Smooth muscle cell (in vitro differentiated cells): ENCODE measurements around the gene MON2. TPM values are rescaled to one million over a fixed set of nuclear protein-coding genes. Genes with fewer than 3 reads are reported as not detected.

Source experiments
- DNase-seq: peaks from one replicate; lab custom pipeline; 2025; ENCODE audit not compliant: unreplicated experiment; lab: John Stamatoyannopoulos, UW
- H2AFZ ChIP-seq: fragments of 200-600 bp; sonication (generic); 2 replicates; pipeline ENCODE4 v1.6.0; 2016; ENCODE audit warnings: antibody characterized with exemption, low read depth, mild to moderate bottlenecking
- H3F3A ChIP-seq: fragments of 200-600 bp; sonication (generic); 2 replicates; pipeline ENCODE4 v1.6.0; 2017; ENCODE audit warnings: antibody characterized with exemption, low read depth
- H3K27ac ChIP-seq: fragments of 200-600 bp; sonication (generic); 2 replicates; pipeline ENCODE4 v1.5.1; 2016; ENCODE audit warnings: low read depth, mild to moderate bottlenecking
- H3K27me3 ChIP-seq: fragments of 200-600 bp; sonication (generic); 2 replicates; pipeline ENCODE4 v1.6.1; 2016; ENCODE audit warnings: low read depth, mild to moderate bottlenecking
- H3K36me3 ChIP-seq: fragments of 200-600 bp; sonication (generic); 2 replicates; pipeline ENCODE4 v1.5.1; 2016; ENCODE audit warnings: low read depth
- H3K4me1 ChIP-seq: fragments of 200-600 bp; sonication (generic); 2 replicates; pipeline ENCODE4 v1.5.1; 2016; ENCODE audit warnings: low read depth
- H3K4me2 ChIP-seq: fragments of 200-600 bp; sonication (generic); 2 replicates; pipeline ENCODE4 v1.6.0; 2016; ENCODE audit warnings: mild to moderate bottlenecking
- H3K4me3 ChIP-seq: fragments of 200-600 bp; sonication (generic); 2 replicates; pipeline ENCODE4 v1.5.1; 2016; ENCODE audit warnings: mild to moderate bottlenecking
- H3K79me2 ChIP-seq: fragments of 200-600 bp; sonication (generic); 2 replicates; pipeline ENCODE4 v1.6.0; 2016; ENCODE audit warnings: low read depth, mild to moderate bottlenecking
- H3K9ac ChIP-seq: fragments of 200-600 bp; sonication (generic); 2 replicates; pipeline ENCODE4 v1.6.0; 2016; ENCODE audit warnings: low read depth
- H3K9me3 ChIP-seq: fragments of 200-600 bp; sonication (generic); replicated peaks from 2 replicates; pipeline ENCODE4 v1.5.1; 2016; ENCODE audit warnings: low read depth
- H4K20me1 ChIP-seq: fragments of 200-600 bp; sonication (generic); 2 replicates; pipeline ENCODE4 v1.6.0; 2016; ENCODE audit warnings: low read depth
- CTCF ChIP-seq: fragments of 200-600 bp; sonication (generic); IDR thresholded peaks from 2 replicates; pipeline ENCODE4 v1.5.1; 2017; ENCODE audit warnings: borderline replicate concordance, mild to moderate bottlenecking, antibody characterized with exemption; ENCODE audit not compliant: insufficient read depth, poor library complexity, severe bottlenecking
- WGBS: methylation state at CpG from one replicate; pipeline ENCODE4 v1.1.7; 2016; ENCODE audit warnings: low lambda C conversion rate; 5-methylcytosine and 5-hydroxymethylcytosine counted together
- polyA plus RNA-seq: library from polyadenylated mRNA; unstranded; fragments of >200 nt; fragmentation: Nextera tagmentation; extraction: Ambion mirVana; gene quantifications from 2 replicates; pipeline ENCODE4 v1.2.1, GENCODE V29; 2016
- total RNA-seq: library from RNA; depleted of rRNA; stranded (reverse); fragments of >200 nt; gene quantifications from 2 replicates; pipeline ENCODE4 v1.2.3, GENCODE V29; 2014

The MON2 gene
- total and polyA plus RNA-seq, 2 experiments from 2014 or later = 18.1 to 72.5 TPM

- H3K9me3 ChIP-seq = no peaks in the 10 kb centered on the region
- no peaks in the 10 kb centered on the region for H3K27me3 ChIP-seq
- no peak for DNase-seq
- no peak overlapping the region for H3K9ac ChIP-seq
- H3K27ac ChIP-seq = no peak overlapping the region
- no peak overlapping the region for H3K4me3 ChIP-seq
- H4K20me1 ChIP-seq = no peaks in the 10 kb centered on the region
- no peak for TF ChIP-seq CTCF
- no peak overlapping the region for H2AFZ ChIP-seq
- no peaks in the 10 kb centered on the region for H3K4me1 ChIP-seq
- no peaks in the 10 kb centered on the region for H3K79me2 ChIP-seq
- H3K4me2 ChIP-seq = no peak overlapping the region
- H3F3A ChIP-seq = no peaks in the 10 kb centered on the region
- 96% methylated on average over 2 of the region's 2 CpGs for WGBS
- peaks cover 15% of the 10 kb centered on the region for H3K36me3 ChIP-seq
Observed at GRCh38 chr12:62522984-62523383, 56.4 kb downstream of the MON2 start.

- Histone ChIP-seq H3K4me2 (no peak overlapping the region), H3K27me3 (no peaks in the 10 kb centered on the region), H4K20me1 (no peaks in the 10 kb centered on the region), H3K4me3 (no peak overlapping the region), H2AFZ (no peak overlapping the region), H3K4me1 (no peaks in the 10 kb centered on the region), H3K9me3 (no peaks in the 10 kb centered on the region), H3F3A (no peaks in the 10 kb centered on the region), H3K9ac (no peak overlapping the region), H3K27ac (no peak overlapping the region), H3K79me2 (no peaks in the 10 kb centered on the region), H3K36me3 (peaks cover 15% of the 10 kb centered on the region)
- no peak for TF ChIP-seq CTCF
- DNase-seq = no peak
- 90% methylated on average over 1 of the region's 1 CpG for WGBS
Observed at GRCh38 chr12:62523619-62524018, 57.0 kb downstream of the MON2 start.

- no peaks in the 10 kb centered on the region for H3K4me1 ChIP-seq
- H3F3A ChIP-seq = no peaks in the 10 kb centered on the region
- H3K27ac ChIP-seq = no peak overlapping the region
- no peak overlapping the region for H3K4me3 ChIP-seq
- no peak for DNase-seq
- H3K9me3 ChIP-seq = no peaks in the 10 kb centered on the region
- no peak for TF ChIP-seq CTCF
- H3K36me3 ChIP-seq = peaks cover 14% of the 10 kb centered on the region
- no peaks in the 10 kb centered on the region for H3K79me2 ChIP-seq
- no peak overlapping the region for H2AFZ ChIP-seq
- H4K20me1 ChIP-seq = no peaks in the 10 kb centered on the region
- no peaks in the 10 kb centered on the region for H3K27me3 ChIP-seq
- no peak overlapping the region for H3K4me2 ChIP-seq
- H3K9ac ChIP-seq = no peak overlapping the region
Observed at GRCh38 chr12:62525271-62525670, 58.6 kb downstream of the MON2 start.

GRCh38 chr12:62530596-62530995 is 64.0 kb downstream of the MON2 start:
- Histone ChIP-seq H3K9me3 (no peaks in the 10 kb centered on the region), H3K9ac (no peak overlapping the region), H2AFZ (no peak overlapping the region), H3K4me2 (no peak overlapping the region), H3K27me3 (no peaks in the 10 kb centered on the region), H3K4me1 (no peaks in the 10 kb centered on the region), H4K20me1 (peaks cover 2% of the 10 kb centered on the region), H3K79me2 (peaks cover 3% of the 10 kb centered on the region), H3K27ac (no peak overlapping the region), H3K36me3 (peaks cover 4% of the 10 kb centered on the region), H3F3A (no peaks in the 10 kb centered on the region), H3K4me3 (no peak overlapping the region)
- TF ChIP-seq CTCF = no peak
- WGBS = 38% methylated on average over 1 of the region's 1 CpG
- DNase-seq = no peak
